PFSK-1 (cell line): Measurements from ENCODE around the gene HDAC7.

Source experiments
- FOXP2 ChIP-seq: optimal IDR thresholded peaks from 2 replicates; pipeline ENCODE3; 2011; ENCODE audit warnings: borderline replicate concordance, control low read depth, inconsistent platforms; ENCODE audit not compliant: insufficient read depth; ENCODE audit errors: extremely low read length, extremely low read depth
- POLR2AphosphoS5 ChIP-seq: IDR thresholded peaks from 2 replicates; pipeline ENCODE4 v1.6.1; 2012; ENCODE audit warnings: low read depth, mild to moderate bottlenecking, control low read depth, low read length, moderate library complexity
- REST ChIP-seq, 2 experiments: IDR thresholded peaks; 2 replicates each; pipeline versions ENCODE4 v1.6.1 to v1.8.0; 2011 to 2012; ENCODE audit warnings: low read depth in 2 of 2, low read length in 2 of 2, control low read depth in 1 of 2, inconsistent platforms in 1 of 2, mild to moderate bottlenecking in 1 of 2, moderate library complexity in 1 of 2; ENCODE audit not compliant: insufficient read depth in 1 of 2
- SIN3A ChIP-seq: IDR thresholded peaks from 2 replicates; pipeline ENCODE4 v1.6.1; 2012; ENCODE audit warnings: mild to moderate bottlenecking, low read length, moderate library complexity, borderline replicate concordance; ENCODE audit not compliant: insufficient read depth
- TAF1 ChIP-seq: IDR thresholded peaks from 2 replicates; pipeline ENCODE4 v1.6.1; 2012; ENCODE audit warnings: low read length, control low read depth, borderline replicate concordance; ENCODE audit not compliant: insufficient read depth

GRCh38 chr12:47778881-47779280, 40.8 kb downstream of the HDAC7 start:
- TF ChIP-seq TAF1 (no peak), POLR2AphosphoS5 (no peak), REST (IDR thresholded peaks at IDR 0.05; ENCODE audit: insufficient read depth in 1 of 2, low read depth in 2 of 2, low read length in 2 of 2) (no peak), SIN3A (no peak), FOXP2 (no peak)
